Hepatocyte (in vitro differentiated cells): ENCODE data around the gene DGKG. TPM values are rescaled to one million over a fixed set of nuclear protein-coding genes. Genes with fewer than 3 reads are reported as not detected.

Experiments used
- DNase-seq: peaks from one replicate; pipeline ENCODE4 v3.0.0-alpha.2; 2016; ENCODE audit warnings: low spot score
- H2AFZ ChIP-seq: fragments of 200-600 bp; sonication (generic); 2 replicates; pipeline ENCODE4 v1.6.0; 2016; ENCODE audit warnings: antibody characterized with exemption, mild to moderate bottlenecking
- H3K27ac ChIP-seq: fragments of 200-600 bp; sonication (generic); 2 replicates; pipeline ENCODE4 v1.5.1; 2016; ENCODE audit warnings: mild to moderate bottlenecking
- H3K27me3 ChIP-seq: fragments of 200-600 bp; sonication (generic); 2 replicates; pipeline ENCODE4 v1.6.1; 2016
- H3K36me3 ChIP-seq: fragments of 200-600 bp; sonication (generic); replicated peaks from 2 replicates; pipeline ENCODE4 v1.5.1; 2016; ENCODE audit warnings: low read depth; ENCODE audit not compliant: insufficient read depth
- H3K4me1 ChIP-seq: fragments of 200-600 bp; sonication (generic); 2 replicates; pipeline ENCODE4 v1.5.1; 2016; ENCODE audit warnings: mild to moderate bottlenecking, moderate library complexity; ENCODE audit not compliant: insufficient read depth
- H3K4me2 ChIP-seq: fragments of 200-600 bp; sonication (generic); 2 replicates; pipeline ENCODE4 v1.6.0; 2016
- H3K4me3 ChIP-seq: fragments of 200-600 bp; sonication (generic); 2 replicates; pipeline ENCODE4 v1.5.1; 2016; ENCODE audit warnings: mild to moderate bottlenecking
- H3K79me2 ChIP-seq: fragments of 200-600 bp; sonication (generic); 2 replicates; pipeline ENCODE4 v1.6.0; 2017; ENCODE audit warnings: mild to moderate bottlenecking
- H3K9me2 ChIP-seq: fragments of 200-600 bp; sonication (generic); replicated peaks from 2 replicates; pipeline ENCODE4 v1.6.0; 2017; ENCODE audit warnings: mild to moderate bottlenecking; ENCODE audit not compliant: insufficient read depth
- H3K9me3 ChIP-seq: fragments of 200-600 bp; sonication (generic); 2 replicates; pipeline ENCODE4 v1.5.1; 2016; ENCODE audit warnings: low read depth, mild to moderate bottlenecking
- H4K20me1 ChIP-seq: fragments of 200-600 bp; sonication (generic); 2 replicates; pipeline ENCODE4 v1.6.0; 2016; ENCODE audit warnings: mild to moderate bottlenecking; ENCODE audit not compliant: insufficient read depth, poor library complexity, severe bottlenecking
- EZH2 ChIP-seq: fragments of 200-600 bp; sonication (generic); IDR thresholded peaks from 2 replicates; pipeline ENCODE4 v1.6.1; 2016; ENCODE audit warnings: antibody characterized with exemption, mild to moderate bottlenecking, borderline replicate concordance
- EZH2phosphoT487 ChIP-seq: fragments of 200-600 bp; sonication (generic); IDR thresholded peaks from one replicate; pipeline ENCODE4 v1.6.1; 2018; ENCODE audit warnings: antibody characterized with exemption, mild to moderate bottlenecking, low read depth, moderate library complexity; ENCODE audit not compliant: unreplicated experiment, severe bottlenecking
- WGBS: methylation state at CpG from one replicate; pipeline ENCODE4 v1.1.6; 2016; ENCODE audit warnings: low lambda C conversion rate; ENCODE audit errors: missing lambda C conversion rate; 5-methylcytosine and 5-hydroxymethylcytosine counted together
- polyA plus RNA-seq: library from polyadenylated mRNA; unstranded; fragments of >200 nt; fragmentation: Nextera tagmentation; extraction: Ambion mirVana; gene quantifications from 2 replicates; pipeline ENCODE4 v1.2.1, GENCODE V29; 2016
- total RNA-seq: library from RNA; depleted of rRNA; stranded (reverse); fragments of >200 nt; gene quantifications from 2 replicates; pipeline ENCODE4 v1.2.3, GENCODE V29; 2014
- TF ChIP-seq, protein P1 (sequence below): fragments of 200-600 bp; sonication (generic); IDR thresholded peaks from 2 replicates; pipeline ENCODE4 v1.5.1; 2016; ENCODE audit warnings: antibody characterized with exemption, mild to moderate bottlenecking; ENCODE audit not compliant: poor library complexity

Gene DGKG
- total RNA-seq (1.8 TPM in 1 of 2 replicates, not detected in the other), polyA plus RNA-seq (0.45 TPM in 1 of 2 replicates, not detected in the other)

DNA sequence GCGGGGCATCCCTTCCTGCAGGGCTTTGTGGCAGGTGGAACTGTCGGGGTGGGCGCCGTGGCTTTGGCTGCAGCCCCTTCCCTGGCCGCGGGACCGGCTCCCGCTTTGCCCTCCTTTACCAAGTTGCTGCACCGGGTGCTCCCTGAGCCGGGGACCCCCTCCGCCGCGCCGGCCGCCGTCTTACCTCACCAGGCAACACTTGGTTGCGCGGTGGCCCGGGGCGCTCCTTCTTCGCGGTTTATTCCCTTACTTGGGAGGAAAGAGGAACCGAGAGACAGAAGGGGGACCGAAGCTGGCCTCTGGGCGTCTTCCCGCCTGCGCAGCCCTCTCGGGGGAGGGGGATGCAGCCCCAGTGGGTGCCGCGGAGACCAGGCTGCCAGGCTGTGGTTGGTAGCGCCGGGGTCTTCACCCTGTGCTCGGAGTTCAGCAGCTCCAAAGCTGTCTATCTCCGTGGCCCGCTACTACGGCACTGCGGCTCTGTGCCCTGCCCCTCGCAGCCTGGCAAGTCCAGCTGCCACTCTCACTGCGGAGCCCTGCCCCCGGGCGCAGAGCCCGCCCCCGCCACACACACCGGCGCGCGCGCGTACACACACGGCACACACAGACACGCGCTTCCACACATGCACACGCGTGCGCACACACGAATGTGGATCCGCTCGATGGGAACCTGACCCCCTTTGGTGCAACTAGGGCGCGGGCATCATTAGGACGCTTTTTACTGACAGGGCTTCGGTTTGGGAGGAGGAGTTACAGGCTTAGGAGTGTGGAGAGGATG is at the start of gene DGKG:
Gene DGKG (minus strand): TSS at position 473 of the 775 bp plus-strand sequence. CDS start 41,775 bp downstream, outside the sequence.
- peaks cover 84% of the 10 kb centered on the region for H3K27me3 ChIP-seq
- H3K4me2 ChIP-seq = peak within 1 kb of the TSS; percentile 94
- peaks cover 10% of the 10 kb centered on the region for H3K4me1 ChIP-seq
- no peaks in the 10 kb centered on the region for H3K9me2 ChIP-seq
- no peak within 1 kb of the TSS for H3K27ac ChIP-seq
- H4K20me1 ChIP-seq = no peaks in the 10 kb centered on the region
- no peaks in the 10 kb centered on the region for H3K9me3 ChIP-seq
- DNase-seq = no peak
- H3K36me3 ChIP-seq = no peaks in the 10 kb centered on the region
- 3% methylated on average over 40 of the region's 62 CpGs for WGBS
- no peaks in the 10 kb centered on the region for H3K79me2 ChIP-seq
- no peak within 1 kb of the TSS for H2AFZ ChIP-seq
- TF ChIP-seq EZH2 (peak; percentile 36), EZH2phosphoT487 (peak; percentile 19)
- TF ChIP-seq, protein P1, sequence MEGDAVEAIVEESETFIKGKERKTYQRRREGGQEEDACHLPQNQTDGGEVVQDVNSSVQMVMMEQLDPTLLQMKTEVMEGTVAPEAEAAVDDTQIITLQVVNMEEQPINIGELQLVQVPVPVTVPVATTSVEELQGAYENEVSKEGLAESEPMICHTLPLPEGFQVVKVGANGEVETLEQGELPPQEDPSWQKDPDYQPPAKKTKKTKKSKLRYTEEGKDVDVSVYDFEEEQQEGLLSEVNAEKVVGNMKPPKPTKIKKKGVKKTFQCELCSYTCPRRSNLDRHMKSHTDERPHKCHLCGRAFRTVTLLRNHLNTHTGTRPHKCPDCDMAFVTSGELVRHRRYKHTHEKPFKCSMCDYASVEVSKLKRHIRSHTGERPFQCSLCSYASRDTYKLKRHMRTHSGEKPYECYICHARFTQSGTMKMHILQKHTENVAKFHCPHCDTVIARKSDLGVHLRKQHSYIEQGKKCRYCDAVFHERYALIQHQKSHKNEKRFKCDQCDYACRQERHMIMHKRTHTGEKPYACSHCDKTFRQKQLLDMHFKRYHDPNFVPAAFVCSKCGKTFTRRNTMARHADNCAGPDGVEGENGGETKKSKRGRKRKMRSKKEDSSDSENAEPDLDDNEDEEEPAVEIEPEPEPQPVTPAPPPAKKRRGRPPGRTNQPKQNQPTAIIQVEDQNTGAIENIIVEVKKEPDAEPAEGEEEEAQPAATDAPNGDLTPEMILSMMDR = no peak
- peak within 1 kb of the TSS; percentile 33 for H3K4me3 ChIP-seq

DNA sequence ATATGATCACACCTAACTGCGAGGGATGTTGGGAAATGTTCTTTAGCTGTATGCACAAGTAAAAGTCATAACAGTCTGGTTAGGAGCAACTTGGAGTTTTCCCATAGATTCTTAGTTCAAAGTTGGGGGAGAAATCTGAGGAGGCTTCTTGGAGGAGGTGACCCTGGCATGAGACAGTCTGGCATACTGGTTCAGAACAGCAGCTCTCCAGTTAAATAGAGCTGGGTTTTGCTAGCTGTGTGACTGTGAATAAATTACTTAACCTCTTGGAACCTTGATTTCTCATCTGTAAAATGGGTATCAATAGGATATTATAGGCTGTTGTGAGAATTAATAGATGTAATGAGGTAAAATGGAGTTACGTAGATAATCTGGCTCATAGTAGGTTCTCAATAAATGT is 49.1 kb upstream of the DGKG start:
- Histone ChIP-seq H3K9me2 (no peaks in the 10 kb centered on the region), H2AFZ (no peak overlapping the region), H3K36me3 (no peaks in the 10 kb centered on the region), H3K27ac (no peak overlapping the region), H4K20me1 (no peaks in the 10 kb centered on the region), H3K4me2 (no peak overlapping the region), H3K9me3 (no peaks in the 10 kb centered on the region), H3K27me3 (peaks cover 3% of the 10 kb centered on the region), H3K4me1 (peaks cover 6% of the 10 kb centered on the region), H3K79me2 (no peaks in the 10 kb centered on the region), H3K4me3 (no peak overlapping the region)
- WGBS = 92% methylated on average over 2 of the region's 2 CpGs
- TF ChIP-seq, protein P1 = no peak
- TF ChIP-seq EZH2 = no peak
- TF ChIP-seq EZH2phosphoT487 = no peak
- no peak for DNase-seq

DNA sequence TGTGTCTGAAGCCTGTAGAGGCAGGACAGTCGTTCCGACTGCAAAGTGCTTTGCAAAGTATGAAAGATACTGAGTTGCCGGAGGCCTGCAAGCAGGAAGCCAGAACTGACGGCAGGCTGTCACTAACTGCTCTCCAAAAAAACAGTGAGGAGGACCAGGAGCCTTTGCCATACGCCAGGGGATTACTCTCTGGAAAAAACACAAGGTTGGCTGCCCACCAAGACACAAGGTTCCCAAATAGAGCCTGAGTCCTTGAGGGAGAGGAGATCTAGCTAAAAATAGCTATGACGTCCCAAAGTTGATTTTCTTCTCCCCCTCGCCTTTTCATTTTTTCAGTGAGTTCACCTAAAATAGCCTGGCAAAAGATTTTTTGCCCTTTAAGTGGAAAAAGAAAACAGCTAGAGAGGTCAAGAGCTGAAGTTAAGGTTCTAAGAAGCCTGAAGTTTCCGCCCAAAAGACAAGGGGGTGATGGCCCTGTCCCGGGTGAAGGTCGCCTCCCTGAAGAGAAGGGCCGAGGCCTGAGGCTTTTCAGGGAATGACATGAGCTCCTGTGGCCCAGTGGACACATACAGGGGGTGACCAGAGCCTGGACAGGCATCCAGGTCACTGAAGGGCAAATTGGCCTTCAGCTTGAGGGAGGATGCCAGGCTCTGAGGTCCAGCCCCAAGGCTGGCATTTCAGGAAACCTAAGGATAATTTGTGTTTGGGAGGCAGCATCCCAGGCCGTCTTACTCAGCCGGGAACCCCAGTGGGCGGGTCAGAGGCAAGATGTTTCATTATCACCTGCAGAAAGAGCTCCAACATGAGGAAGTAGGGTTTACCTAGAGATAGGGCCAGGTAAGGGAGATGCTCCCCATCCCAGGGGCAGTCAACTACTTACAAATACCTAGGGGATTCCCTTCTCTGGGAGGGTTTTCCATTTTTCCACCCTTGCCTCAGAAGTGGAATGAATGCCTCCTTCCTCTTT is 44.9 kb upstream of the DGKG start:
- Histone ChIP-seq H3K9me2 (no peaks in the 10 kb centered on the region), H3K4me1 (no peaks in the 10 kb centered on the region), H3K27ac (no peak overlapping the region), H3K79me2 (no peaks in the 10 kb centered on the region), H4K20me1 (no peaks in the 10 kb centered on the region), H2AFZ (no peak overlapping the region), H3K4me3 (no peak overlapping the region), H3K4me2 (no peak overlapping the region), H3K36me3 (no peaks in the 10 kb centered on the region), H3K27me3 (no peaks in the 10 kb centered on the region), H3K9me3 (no peaks in the 10 kb centered on the region)
- no peak for DNase-seq
- 77% methylated on average over 14 of the region's 14 CpGs for WGBS
- TF ChIP-seq EZH2 (no peak), EZH2phosphoT487 (no peak)
- TF ChIP-seq, protein P1 = no peak
